Fibroblast of lung (primary cell): Measurements from ENCODE around the gene TMSB4X. TPM values are rescaled to one million over a fixed set of nuclear protein-coding genes. Genes with fewer than 3 reads are reported as not detected.

ENCODE experiments used
- DNase-seq, 2 donors: peaks; one replicate each; pipeline versions ENCODE4 v3.0.0 to v3.0.0-alpha.2; 2010; ENCODE audit warnings: low read depth in 2 of 2
- H2AFZ ChIP-seq: 2 replicates; pipeline ENCODE4 v1.5.1; 2012; ENCODE audit warnings: low read length, control low read depth, inconsistent platforms
- H3K27ac ChIP-seq: 2 replicates; pipeline ENCODE4 v1.5.1; 2011; ENCODE audit warnings: low read length, control low read depth; ENCODE audit not compliant: insufficient read depth
- H3K27me3 ChIP-seq: 2 replicates; pipeline ENCODE4 v1.5.1; 2011; ENCODE audit warnings: mild to moderate bottlenecking, low read length; ENCODE audit not compliant: control insufficient read depth, insufficient read depth
- H3K36me3 ChIP-seq: 2 replicates; pipeline ENCODE4 v1.5.1; 2011; ENCODE audit warnings: low read length; ENCODE audit not compliant: control insufficient read depth, insufficient read depth
- H3K4me1 ChIP-seq: 2 replicates; pipeline ENCODE4 v1.5.1; 2011; ENCODE audit warnings: low read length; ENCODE audit not compliant: control insufficient read depth, insufficient read depth; ENCODE audit errors: extremely low read depth
- H3K4me2 ChIP-seq: 2 replicates; pipeline ENCODE4 v1.5.1; 2011; ENCODE audit warnings: low read length, control low read depth; ENCODE audit not compliant: insufficient read depth; ENCODE audit errors: extremely low read depth
- H3K4me3 ChIP-seq, 4 experiments: fragments of 200-600 bp in 1 of 4; sonication (generic) in 1 of 4; replicated peaks in 1 of 4; 2 replicates each; pipeline ENCODE4 v1.5.1; 2011 to 2016; ENCODE audit warnings: low read length in 4 of 4, low read depth in 3 of 4, mild to moderate bottlenecking in 3 of 4, control low read depth in 2 of 4, inconsistent platforms in 1 of 4, mixed read lengths in 1 of 4; ENCODE audit not compliant: insufficient read depth in 1 of 4; ENCODE audit errors: control extremely low read depth in 1 of 4
- H3K79me2 ChIP-seq: 2 replicates; pipeline ENCODE4 v1.5.1; 2012; ENCODE audit warnings: mild to moderate bottlenecking, low read length, inconsistent platforms; ENCODE audit not compliant: control insufficient read depth, insufficient read depth
- H3K9ac ChIP-seq: 2 replicates; pipeline ENCODE4 v1.5.1; 2011; ENCODE audit warnings: mild to moderate bottlenecking, low read length, control low read depth; ENCODE audit not compliant: insufficient read depth
- H3K9me3 ChIP-seq: 2 replicates; pipeline ENCODE4 v1.5.1; 2012; ENCODE audit warnings: low read depth, low read length; ENCODE audit not compliant: control insufficient read depth, insufficient read depth
- H4K20me1 ChIP-seq: 2 replicates; pipeline ENCODE4 v1.5.1; 2011; ENCODE audit warnings: low read length; ENCODE audit not compliant: control insufficient read depth, insufficient read depth; ENCODE audit errors: extremely low read depth
- CTCF ChIP-seq, 2 donors: IDR thresholded peaks in 1 of 2; conservative IDR thresholded peaks in 1 of 2; 1 replicate in 1 of 2; 2 replicates in 1 of 2; pipeline ENCODE4 v1.5.1; 2011 to 2012; ENCODE audit warnings: low read length in 2 of 2, control low read depth in 1 of 2, inconsistent platforms in 1 of 2, low read depth in 1 of 2, mild to moderate bottlenecking in 1 of 2
- EZH2 ChIP-seq: IDR thresholded peaks from 2 replicates; pipeline ENCODE4 v1.5.1; 2012; ENCODE audit warnings: low read length, control low read depth, mild to moderate bottlenecking; ENCODE audit errors: missing control alignments
- polyA plus RNA-seq, 2 donors: library from polyadenylated mRNA; depleted of rRNA in 1 of 2; stranded (reverse) in 1 of 2; unstranded in 1 of 2; fragments of >200 nt; gene quantifications; 2 replicates each; pipeline ENCODE4 v1.2.1, GENCODE V29; 2011 to 2012; ENCODE audit warnings: missing spikeins in 1 of 2
- total RNA-seq: library from RNA; depleted of rRNA; stranded (reverse); fragments of >200 nt; gene quantifications from 2 replicates; pipeline ENCODE4 v1.2.1, GENCODE V29; 2014

The TMSB4X gene
- total and polyA plus RNA-seq, 2 donors (not counting 1 experiment from before 2014, with no cell fraction given) = 14,631 to 17,013 TPM

GRCh38 chrX:12981880-12982279, 7.0 kb downstream of the TMSB4X start:
- no peak overlapping the region for H2AFZ ChIP-seq
- TF ChIP-seq CTCF (conservative IDR thresholded peaks at IDR 0.05 in 1 of 2, IDR thresholded peaks at IDR 0.05 in 1 of 2; ENCODE audit: low read depth in 1 of 2, low read length in 2 of 2) (no peak), EZH2 (no peak)
- no peaks in the 10 kb centered on the region for H3K27me3 ChIP-seq
- peaks cover 2% of the 10 kb centered on the region for H3K79me2 ChIP-seq
- H3K4me2 ChIP-seq = no peak overlapping the region
- no peak overlapping the region for H3K9ac ChIP-seq
- H4K20me1 ChIP-seq = no peaks in the 10 kb centered on the region
- no peak overlapping the region for H3K4me3 ChIP-seq
- no peak overlapping the region for H3K27ac ChIP-seq
- H3K36me3 ChIP-seq = no peaks in the 10 kb centered on the region
- DNase-seq = no peak
- peaks cover 4% of the 10 kb centered on the region for H3K4me1 ChIP-seq
- no peaks in the 10 kb centered on the region for H3K9me3 ChIP-seq

GRCh38 chrX:12984603-12985319, 9.9 kb downstream of the TMSB4X start:
- Histone ChIP-seq H3K4me3 (no peak overlapping the region), H3K27ac (peak overlapping the region; percentile 14), H3K4me1 (peaks cover 4% of the 10 kb centered on the region), H3K79me2 (no peaks in the 10 kb centered on the region), H3K9ac (no peak overlapping the region), H3K9me3 (no peaks in the 10 kb centered on the region), H4K20me1 (no peaks in the 10 kb centered on the region), H3K36me3 (no peaks in the 10 kb centered on the region), H3K4me2 (no peak overlapping the region), H2AFZ (no peak overlapping the region), H3K27me3 (no peaks in the 10 kb centered on the region)
- TF ChIP-seq CTCF (conservative IDR thresholded peaks at IDR 0.05 in 1 of 2, IDR thresholded peaks at IDR 0.05 in 1 of 2; ENCODE audit: low read depth in 1 of 2, low read length in 2 of 2) (no peak), EZH2 (no peak)
- peak; percentile 73 to 93 for DNase-seq

GRCh38 chrX:12985331-12985730, 10.4 kb downstream of the TMSB4X start:
- Histone ChIP-seq H3K9ac (no peak overlapping the region), H3K27me3 (no peaks in the 10 kb centered on the region), H3K9me3 (no peaks in the 10 kb centered on the region), H3K4me3 (no peak overlapping the region), H3K4me2 (no peak overlapping the region), H3K4me1 (peaks cover 4% of the 10 kb centered on the region), H3K27ac (no peak overlapping the region), H3K36me3 (no peaks in the 10 kb centered on the region), H2AFZ (no peak overlapping the region), H4K20me1 (no peaks in the 10 kb centered on the region), H3K79me2 (no peaks in the 10 kb centered on the region)
- TF ChIP-seq EZH2 (no peak), CTCF (conservative IDR thresholded peaks at IDR 0.05 in 1 of 2, IDR thresholded peaks at IDR 0.05 in 1 of 2; ENCODE audit: low read depth in 1 of 2, low read length in 2 of 2) (no peak)
- DNase-seq = no peak
